H1 (cell line): Measurements from ENCODE around the gene SEZ6L. TPM values are rescaled to one million over a fixed set of nuclear protein-coding genes. Genes with fewer than 3 reads are reported as not detected.
"Not testable (repeated sequence)": the region's sequence is repeated elsewhere in the genome, so short reads cannot be mapped to it uniquely, and the experiment has no call there.

Experiments used
- CTCF ChIA-PET: fragments of 300-600 bp; sonication (Branson Sonifier 250); formaldehyde crosslinking; loops from one replicate; lab custom pipeline; 2021; ENCODE audit not compliant: partially characterized antibody; lab: Charles Lee
- POLR2A ChIA-PET: fragments of 300-600 bp; sonication (Branson Sonifier 250); formaldehyde crosslinking; loops from one replicate; lab custom pipeline; 2021; ENCODE audit warnings: inconsistent platforms; ENCODE audit not compliant: partially characterized antibody; lab: Charles Lee
- DNase-seq, 2 experiments: peaks; one replicate each; pipeline versions ENCODE4 v3.0.0 to v3.0.0-alpha.2; 2010 to 2022; ENCODE audit warnings: low spot score in 2 of 2, low read depth in 1 of 2, mixed read lengths in 1 of 2
- FAIRE-seq: peaks from 2 replicates; lab custom pipeline; 2011; peaks lifted over from hg19 to GRCh38; lab: Jason Lieb, UNC
- H2AFZ ChIP-seq: 2 replicates; pipeline ENCODE4 v1.8.1; 2012; ENCODE audit warnings: low read length, inconsistent platforms
- H2AK5ac ChIP-seq: 2 replicates; pipeline ENCODE4 v1.6.1; 2013; ENCODE audit warnings: low read depth, low read length
- H2BK120ac ChIP-seq: replicated peaks from 2 replicates; pipeline ENCODE3; 2013; ENCODE audit warnings: low read depth, low read length, inconsistent platforms
- H2BK12ac ChIP-seq: 2 replicates; pipeline ENCODE4 v1.6.1; 2013; ENCODE audit warnings: low read depth, low read length
- H2BK15ac ChIP-seq: 2 replicates; pipeline ENCODE4 v1.6.1; 2013; ENCODE audit warnings: low read length
- H2BK20ac ChIP-seq: 2 replicates; pipeline ENCODE4 v1.6.1; 2013; ENCODE audit warnings: low read length
- H2BK5ac ChIP-seq: 2 replicates; pipeline ENCODE4 v1.6.1; 2013; ENCODE audit warnings: low read depth, low read length
- H3K14ac ChIP-seq: 2 replicates; pipeline ENCODE4 v1.6.1; 2013; ENCODE audit warnings: inconsistent platforms; ENCODE audit not compliant: insufficient read length
- H3K18ac ChIP-seq: 2 replicates; pipeline ENCODE4 v1.6.1; 2013; ENCODE audit warnings: low read length; ENCODE audit errors: extremely low read depth
- H3K23ac ChIP-seq: 2 replicates; pipeline ENCODE4 v1.6.1; 2013; ENCODE audit warnings: inconsistent platforms; ENCODE audit not compliant: insufficient read length
- H3K23me2 ChIP-seq: 2 replicates; pipeline ENCODE4 v1.6.1; 2013; ENCODE audit warnings: low read depth, low read length
- H3K27ac ChIP-seq: 2 replicates; pipeline ENCODE4 v1.6.1; 2011; ENCODE audit warnings: low read depth, low read length, inconsistent platforms
- H3K27me3 ChIP-seq, 4 experiments: replicated peaks in 1 of 4; 1 replicate in 1 of 4; 2 replicates in 3 of 4; pipeline versions ENCODE4 v1.6.1 to v1.8.1; 2011 to 2013; ENCODE audit warnings: low read length in 3 of 4, mild to moderate bottlenecking in 3 of 4, inconsistent platforms in 2 of 4, mixed read lengths in 2 of 4, moderate library complexity in 1 of 4; ENCODE audit not compliant: control insufficient read depth in 3 of 4, insufficient read depth in 3 of 4; ENCODE audit errors: extremely low read depth in 1 of 4
- H3K36me3 ChIP-seq, 4 experiments: 2 replicates each; pipeline versions ENCODE4 v1.6.1 to v1.8.1; 2011 to 2013; ENCODE audit warnings: mild to moderate bottlenecking in 4 of 4, low read length in 3 of 4, moderate library complexity in 2 of 4, control low read depth in 1 of 4, inconsistent platforms in 1 of 4; ENCODE audit not compliant: insufficient read depth in 4 of 4, control insufficient read depth in 2 of 4
- H3K4ac ChIP-seq: replicated peaks from 2 replicates; pipeline ENCODE3; 2013; ENCODE audit warnings: low read length, low read depth, mixed read lengths, inconsistent platforms; ENCODE audit not compliant: insufficient read length
- H3K4me1 ChIP-seq, 4 experiments: replicated peaks in 1 of 4; 1 replicate in 1 of 4; 2 replicates in 3 of 4; pipeline versions ENCODE4 v1.6.1 to v1.8.1; 2011 to 2013; ENCODE audit warnings: low read length in 3 of 4, inconsistent platforms in 2 of 4, mixed read lengths in 1 of 4; ENCODE audit not compliant: insufficient read depth in 4 of 4, control insufficient read depth in 3 of 4
- H3K4me2 ChIP-seq, 2 experiments: 2 replicates each; pipeline versions ENCODE4 v1.6.1 to v1.8.1; 2011 to 2013; ENCODE audit warnings: low read depth in 2 of 2, low read length in 2 of 2, control low read depth in 1 of 2, inconsistent platforms in 1 of 2, mild to moderate bottlenecking in 1 of 2; ENCODE audit not compliant: insufficient read depth in 1 of 2
- H3K4me3 ChIP-seq, 4 experiments: fragments of 200-600, 300-600 bp in 1 of 4; sonication (generic), shearing (Covaris generic), sonication (Bioruptor Twin) in 1 of 4; 2 replicates each; pipeline versions ENCODE4 v1.5.1 to v1.8.1; 2011 to 2016; ENCODE audit warnings: low read length in 4 of 4, low read depth in 3 of 4, control low read depth in 2 of 4, inconsistent platforms in 2 of 4, mild to moderate bottlenecking in 2 of 4, mixed read lengths in 1 of 4, moderate library complexity in 1 of 4; ENCODE audit not compliant: insufficient read depth in 2 of 4; ENCODE audit errors: extremely low read depth in 1 of 4
- H3K56ac ChIP-seq: replicated peaks from 2 replicates; pipeline ENCODE3; 2013; ENCODE audit warnings: low read depth, mild to moderate bottlenecking, mixed read lengths, low read length, inconsistent platforms; ENCODE audit not compliant: insufficient read length
- H3K79me1 ChIP-seq: 2 replicates; pipeline ENCODE4 v1.6.1; 2013; ENCODE audit warnings: low read depth, low read length, control low read depth
- H3K79me2 ChIP-seq, 2 experiments: 2 replicates each; pipeline versions ENCODE4 v1.6.1 to v1.8.1; 2012 to 2013; ENCODE audit warnings: low read length in 2 of 2, mild to moderate bottlenecking in 2 of 2, inconsistent platforms in 1 of 2; ENCODE audit not compliant: insufficient read depth in 2 of 2, control insufficient read depth in 1 of 2
- H3K9ac ChIP-seq, 4 experiments: replicated peaks in 1 of 4; 1 replicate in 1 of 4; 2 replicates in 3 of 4; pipeline versions ENCODE4 v1.6.1 to v1.8.1; 2011 to 2013; ENCODE audit warnings: low read depth in 3 of 4, low read length in 3 of 4, control low read depth in 2 of 4, mild to moderate bottlenecking in 2 of 4, moderate library complexity in 2 of 4, inconsistent platforms in 1 of 4; ENCODE audit errors: extremely low read depth in 1 of 4
- H3K9me3 ChIP-seq, 2 experiments: 2 replicates each; pipeline versions ENCODE4 v1.6.1 to v1.8.1; 2012 to 2013; ENCODE audit warnings: mild to moderate bottlenecking in 2 of 2, moderate library complexity in 2 of 2, control low read depth in 1 of 2, inconsistent platforms in 1 of 2, low read depth in 1 of 2, low read length in 1 of 2, mixed read lengths in 1 of 2; ENCODE audit not compliant: insufficient read depth in 2 of 2
- H4K20me1 ChIP-seq, 2 experiments: replicated peaks in 1 of 2; 2 replicates each; pipeline versions ENCODE3 to v1.8.1; 2011 to 2013; ENCODE audit warnings: inconsistent platforms in 2 of 2, low read length in 2 of 2, mild to moderate bottlenecking in 1 of 2; ENCODE audit not compliant: insufficient read depth in 2 of 2, control insufficient read depth in 1 of 2
- H4K5ac ChIP-seq: 2 replicates; pipeline ENCODE4 v1.6.1; 2013; ENCODE audit warnings: low read length, low read depth, mixed read lengths, inconsistent platforms; ENCODE audit not compliant: insufficient read length
- H4K8ac ChIP-seq: 2 replicates; pipeline ENCODE4 v1.8.0; 2013; ENCODE audit warnings: mild to moderate bottlenecking, moderate library complexity, low read length, inconsistent platforms; ENCODE audit not compliant: insufficient read depth; ENCODE audit errors: extremely low read depth
- H4K91ac ChIP-seq: replicated peaks from 2 replicates; pipeline ENCODE3; 2013; ENCODE audit warnings: low read length, mixed read lengths, inconsistent platforms; ENCODE audit not compliant: insufficient read length
- WGBS, 2 experiments: shearing (Covaris generic) in 1 of 2; methylation state at CpG; one replicate each; pipeline versions ENCODE4 v1.1.6 to v1.1.7; 2013 to 2015; ENCODE audit warnings: low lambda C conversion rate in 2 of 2, mixed read lengths in 2 of 2, inconsistent platforms in 1 of 2, low coverage in 1 of 2, missing lambda C conversion rate in 1 of 2; ENCODE audit not compliant: insufficient replicate concordance in 2 of 2, insufficient coverage in 1 of 2, insufficient read length in 1 of 2; ENCODE audit errors: extremely low coverage in 1 of 2, missing lambda C conversion rate in 1 of 2; 5-methylcytosine and 5-hydroxymethylcytosine counted together
- polyA plus RNA-seq, 7 experiments: library from polyadenylated mRNA; depleted of rRNA in 3 of 7; stranded (reverse) in 5 of 7; unstranded in 2 of 7; fragments of >200 nt in 5 of 7; fragments of 200-250 nt in 2 of 7; gene quantifications; 1 replicate in 5 of 7; 2 replicates in 1 of 7; 4 replicates in 1 of 7; pipeline versions ENCODE4 v1.2.1 to v1.2.3, GENCODE V29; 2011 to 2013; ENCODE audit warnings: missing spikeins in 2 of 7, mixed read lengths in 2 of 7
- total RNA-seq: library from RNA; stranded (reverse); fragmentation: NEBNext Ultra II Directional; extraction: Animal tissue kit (Norgen Biotek cat#: 25700); gene quantifications from 2 replicates; pipeline ENCODE4 v1.2.1, GENCODE V29; 2021

Gene SEZ6L
- total and polyA plus RNA-seq, 2 of the 8 experiments (the other 6 are each of a cell fraction or from before 2014, with no cell fraction given), result 0.06 to 0.33 TPM

- H3K23me2 ChIP-seq, H2BK12ac ChIP-seq, H4K5ac ChIP-seq, H4K20me1 ChIP-seq, H2AFZ ChIP-seq, H3K27me3 ChIP-seq, H3K36me3 ChIP-seq, H2BK120ac ChIP-seq, H4K91ac ChIP-seq, H3K4me2 ChIP-seq, H3K18ac ChIP-seq, H3K14ac ChIP-seq, H2AK5ac ChIP-seq, H3K9ac ChIP-seq, H3K56ac ChIP-seq, H2BK5ac ChIP-seq, H3K9me3 ChIP-seq, H3K4ac ChIP-seq, FAIRE-seq, H3K4me3 ChIP-seq, H4K8ac ChIP-seq, H3K27ac ChIP-seq, H3K23ac ChIP-seq, H2BK20ac ChIP-seq, DNase-seq, H3K4me1 ChIP-seq, H3K79me2 ChIP-seq, H3K79me1 ChIP-seq, H2BK15ac ChIP-seq: not testable (repeated sequence)
- whole genome bisulfite sequencing, 2 experiments, result 94% methylated on average over 7 of the region's 7 CpGs; no CpG with 5 or more reads in 1 of the 2 experiments
- ChIA-PET POLR2A (interaction anchor here (0.7 to 1.3 kb wide), 2 partner anchors 26 to 91 kb away, joined by 3 read pairs; no protein-coding TSS in a partner anchor), CTCF (interaction anchor here (0.6 to 2.9 kb wide), 6 partner anchors 10 to 192 kb away, joined by 3 to 12 read pairs (median 4); no protein-coding TSS in a partner anchor)
Observed at GRCh38 chr22:26408562-26409220, 239.4 kb downstream of the SEZ6L start.
